ENCODE data around the gene RAPGEF1.

DNA sequence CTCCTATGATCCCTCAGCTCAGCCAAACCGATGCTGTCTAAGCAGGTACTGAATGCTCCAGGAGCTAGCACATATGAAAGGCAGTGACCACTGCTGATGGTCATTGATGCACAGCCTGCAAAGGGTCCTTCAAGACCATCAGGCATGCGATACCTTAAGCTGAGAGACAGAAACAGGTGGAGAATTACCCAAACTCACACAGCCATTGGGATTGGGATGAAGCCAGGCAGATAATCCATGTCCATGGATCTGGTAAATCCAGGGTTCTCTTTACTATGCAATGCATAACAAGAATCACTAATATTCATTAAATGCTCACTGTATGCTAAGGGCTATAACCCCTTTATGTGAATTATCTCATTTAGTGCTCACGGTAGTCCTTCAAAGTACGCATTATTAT is 36.2 kb downstream of the RAPGEF1 start:
- TF ChIP-seq, protein P1, sequence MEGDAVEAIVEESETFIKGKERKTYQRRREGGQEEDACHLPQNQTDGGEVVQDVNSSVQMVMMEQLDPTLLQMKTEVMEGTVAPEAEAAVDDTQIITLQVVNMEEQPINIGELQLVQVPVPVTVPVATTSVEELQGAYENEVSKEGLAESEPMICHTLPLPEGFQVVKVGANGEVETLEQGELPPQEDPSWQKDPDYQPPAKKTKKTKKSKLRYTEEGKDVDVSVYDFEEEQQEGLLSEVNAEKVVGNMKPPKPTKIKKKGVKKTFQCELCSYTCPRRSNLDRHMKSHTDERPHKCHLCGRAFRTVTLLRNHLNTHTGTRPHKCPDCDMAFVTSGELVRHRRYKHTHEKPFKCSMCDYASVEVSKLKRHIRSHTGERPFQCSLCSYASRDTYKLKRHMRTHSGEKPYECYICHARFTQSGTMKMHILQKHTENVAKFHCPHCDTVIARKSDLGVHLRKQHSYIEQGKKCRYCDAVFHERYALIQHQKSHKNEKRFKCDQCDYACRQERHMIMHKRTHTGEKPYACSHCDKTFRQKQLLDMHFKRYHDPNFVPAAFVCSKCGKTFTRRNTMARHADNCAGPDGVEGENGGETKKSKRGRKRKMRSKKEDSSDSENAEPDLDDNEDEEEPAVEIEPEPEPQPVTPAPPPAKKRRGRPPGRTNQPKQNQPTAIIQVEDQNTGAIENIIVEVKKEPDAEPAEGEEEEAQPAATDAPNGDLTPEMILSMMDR (IDR thresholded peaks at IDR 0.05; ENCODE audit: extremely low read depth in 1 of 2, insufficient read depth in 1 of 2, low read depth in 1 of 2, low read length in 2 of 2), result no peak
- TF ChIP-seq POLR2A (IDR thresholded peaks at IDR 0.05; ENCODE audit: low read depth, low read length) (no peak), POLR2AphosphoS5 (IDR thresholded peaks at IDR 0.05; ENCODE audit: insufficient read depth, low read depth, low read length) (no peak)
